GM13976 (cell line): ENCODE measurements around the gene PGM2L1.
A peak's percentile ranks its signal among the peaks of the same experiment; 100 is the strongest.

ENCODE experiments used
- DNase-seq: peaks from one replicate; pipeline ENCODE4 v3.0.0; 2012; ENCODE audit warnings: low spot score
- in situ Hi-C: fragments of 300-500 bp; cut with MboI; formaldehyde crosslinking; loops from one replicate; pipeline ENCODE4 v1.12.0; 2022; ENCODE audit warnings: low sequenced_read_pairs, mixed read lengths, inconsistent platforms; ENCODE audit not compliant: unreplicated experiment
- TF ChIP-seq, protein P1 (sequence below): IDR thresholded peaks from 2 replicates; pipeline ENCODE4 v1.5.1; 2012; ENCODE audit warnings: borderline replicate concordance, mild to moderate bottlenecking; ENCODE audit not compliant: insufficient read depth; ENCODE audit errors: extremely low read depth, missing control alignments, control extremely low read depth

The PGM2L1 gene

DNA sequence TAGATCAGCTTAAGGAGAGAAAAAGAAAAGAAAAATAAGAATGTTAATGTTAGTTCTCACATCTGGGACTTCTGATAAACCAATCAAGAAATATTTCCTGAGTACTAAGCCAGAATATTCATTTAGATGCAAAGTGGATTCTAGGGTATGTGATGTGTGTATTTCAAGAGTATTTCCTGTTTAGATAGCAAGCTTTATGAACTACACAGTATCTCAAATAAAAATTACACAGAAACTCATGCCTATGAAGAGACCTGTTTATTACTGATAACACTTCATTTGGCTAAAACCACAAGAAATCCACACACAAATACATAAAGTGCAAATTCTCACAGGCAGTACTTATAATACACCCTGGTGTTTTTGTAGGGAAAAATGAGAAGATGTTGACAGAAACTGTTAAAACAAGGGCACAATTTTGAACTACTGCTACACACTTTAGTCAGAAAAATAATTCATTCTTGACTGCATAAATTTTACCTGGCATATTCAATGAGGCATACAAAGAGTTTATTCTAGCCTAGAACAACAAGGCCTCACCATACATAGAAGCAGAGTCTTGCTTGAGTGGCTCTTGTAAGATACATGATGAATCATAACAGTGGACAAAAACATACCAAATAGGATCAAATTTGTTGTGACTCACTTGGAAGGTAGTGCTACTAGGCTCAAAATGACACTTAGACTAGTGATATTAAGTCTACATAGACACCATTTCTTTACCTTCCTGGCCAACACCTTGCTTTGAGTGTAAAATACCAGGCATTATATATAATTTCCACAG lies 68.0 kb downstream of the PGM2L1 start:
- DNase-seq = no peak
- in situ Hi-C loops = no loop called here

DNA sequence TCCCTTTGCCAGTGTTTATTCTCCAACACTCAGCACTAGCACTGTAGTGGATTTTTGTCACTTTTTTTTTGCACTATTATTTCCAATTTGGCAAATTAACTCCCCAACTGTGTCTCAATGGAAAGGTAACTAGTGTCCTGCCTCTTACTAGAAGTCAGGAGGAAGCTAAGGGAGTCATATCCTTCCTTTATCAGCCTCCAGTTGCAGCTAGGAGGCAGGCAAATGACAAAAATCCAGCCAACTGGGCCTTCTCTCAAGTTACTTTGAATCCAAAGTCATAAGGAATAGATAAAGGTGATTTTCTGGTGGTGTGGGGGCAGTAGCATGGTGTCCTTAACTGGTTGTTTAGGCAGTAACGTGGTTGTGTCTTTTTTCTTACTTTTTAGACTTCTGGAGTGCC lies 71.2 kb downstream of the PGM2L1 start:
- TF ChIP-seq, protein P1, sequence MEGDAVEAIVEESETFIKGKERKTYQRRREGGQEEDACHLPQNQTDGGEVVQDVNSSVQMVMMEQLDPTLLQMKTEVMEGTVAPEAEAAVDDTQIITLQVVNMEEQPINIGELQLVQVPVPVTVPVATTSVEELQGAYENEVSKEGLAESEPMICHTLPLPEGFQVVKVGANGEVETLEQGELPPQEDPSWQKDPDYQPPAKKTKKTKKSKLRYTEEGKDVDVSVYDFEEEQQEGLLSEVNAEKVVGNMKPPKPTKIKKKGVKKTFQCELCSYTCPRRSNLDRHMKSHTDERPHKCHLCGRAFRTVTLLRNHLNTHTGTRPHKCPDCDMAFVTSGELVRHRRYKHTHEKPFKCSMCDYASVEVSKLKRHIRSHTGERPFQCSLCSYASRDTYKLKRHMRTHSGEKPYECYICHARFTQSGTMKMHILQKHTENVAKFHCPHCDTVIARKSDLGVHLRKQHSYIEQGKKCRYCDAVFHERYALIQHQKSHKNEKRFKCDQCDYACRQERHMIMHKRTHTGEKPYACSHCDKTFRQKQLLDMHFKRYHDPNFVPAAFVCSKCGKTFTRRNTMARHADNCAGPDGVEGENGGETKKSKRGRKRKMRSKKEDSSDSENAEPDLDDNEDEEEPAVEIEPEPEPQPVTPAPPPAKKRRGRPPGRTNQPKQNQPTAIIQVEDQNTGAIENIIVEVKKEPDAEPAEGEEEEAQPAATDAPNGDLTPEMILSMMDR = no peak
- no peak for DNase-seq
- in situ Hi-C loops = no loop called here

More for the DNA sequence above, 68.0 kb downstream of the PGM2L1 start:
- TF ChIP-seq, protein P1 = no peak

DNA sequence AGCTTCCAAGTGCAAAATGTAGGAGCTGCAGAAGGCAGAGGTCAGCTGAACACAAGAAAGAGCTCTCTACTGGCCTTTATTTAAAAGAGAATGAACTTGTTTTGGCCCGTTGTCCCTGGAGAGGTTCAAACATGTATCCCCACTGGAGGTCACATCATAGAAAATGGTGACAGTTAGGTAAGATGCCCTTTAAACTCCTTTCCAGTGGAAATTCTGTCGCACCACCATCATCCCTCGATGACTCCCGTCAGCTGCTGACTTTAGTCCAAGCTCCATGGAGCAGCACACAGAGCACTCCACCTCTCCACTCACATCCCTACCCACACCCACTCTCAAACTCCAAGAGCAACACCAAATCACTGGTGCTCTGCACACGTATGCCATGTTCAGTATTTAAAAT lies 71.6 kb downstream of the PGM2L1 start:
- TF ChIP-seq, protein P1 = no peak
- no peak for DNase-seq
- in situ Hi-C loops = no loop called here

DNA sequence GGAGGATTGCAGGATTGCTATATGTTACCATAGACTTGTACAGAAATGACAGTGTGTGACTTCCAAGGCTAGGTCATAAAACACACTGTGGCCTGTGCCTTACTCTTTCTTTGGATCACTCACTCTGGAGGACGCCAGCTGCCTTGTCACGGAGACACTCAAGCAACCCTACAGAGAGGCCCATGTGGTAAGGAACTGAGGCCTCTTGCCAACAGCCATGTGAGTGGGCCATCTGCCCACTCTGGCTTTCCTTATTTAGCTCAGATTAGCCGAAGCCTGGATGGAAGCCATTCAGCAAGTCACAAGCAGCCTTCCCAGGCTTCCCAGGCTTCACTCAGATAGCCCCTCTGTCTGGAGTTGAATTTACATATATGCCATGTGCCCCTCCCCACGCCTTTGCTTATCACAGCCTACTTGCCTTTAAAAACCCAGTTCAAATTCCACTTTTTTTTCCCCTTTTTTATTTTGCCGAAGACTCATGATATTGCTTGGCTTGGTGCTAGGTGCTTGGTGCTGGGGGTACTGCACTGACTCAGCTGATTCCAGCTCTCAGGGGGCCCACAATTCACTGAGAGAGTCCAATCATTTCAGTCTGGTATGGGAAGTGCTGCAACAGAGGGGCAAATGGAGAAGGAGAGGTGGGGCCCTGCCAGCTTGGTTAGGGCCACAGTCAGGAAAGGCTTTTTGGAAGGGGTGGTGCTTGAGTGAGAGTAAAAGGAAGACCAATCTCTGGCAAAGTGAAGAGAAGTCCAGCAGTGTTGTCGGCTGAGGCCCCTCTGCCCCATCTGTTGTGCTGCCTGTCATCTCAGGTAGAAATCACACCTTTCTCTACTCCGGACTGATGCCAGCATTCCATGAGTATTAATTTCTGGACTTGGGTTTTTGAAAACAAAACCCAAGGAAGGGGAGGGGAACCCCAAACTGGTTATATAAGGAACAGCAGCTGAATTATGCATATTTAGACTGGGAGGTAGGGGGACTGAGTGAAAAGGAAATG lies 72.3 kb downstream of the PGM2L1 start:
- TF ChIP-seq, protein P1 = no peak
- in situ Hi-C loops = no loop called here
- no peak for DNase-seq

DNA sequence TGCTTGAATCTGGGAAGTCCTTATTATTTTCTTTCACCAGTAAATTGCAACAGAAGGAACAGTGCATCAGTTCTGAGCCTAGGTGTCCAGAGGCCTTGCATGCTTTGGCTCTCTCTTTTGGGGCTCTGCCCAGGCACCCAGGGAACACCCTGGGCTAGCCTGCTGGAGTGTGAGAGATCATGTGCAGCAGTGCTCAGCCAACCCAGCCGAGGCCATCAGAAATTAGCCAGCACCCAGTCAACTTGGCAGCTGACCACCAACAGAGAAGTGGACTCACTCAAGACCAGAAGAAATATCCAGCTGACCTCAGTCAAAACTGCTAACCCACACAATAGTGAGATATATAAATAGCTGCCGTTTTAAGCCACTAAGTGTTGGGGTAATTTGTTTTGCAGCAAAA lies 75.6 kb downstream of the PGM2L1 start:
- TF ChIP-seq, protein P1 = no peak
- DNase-seq = no peak
- in situ Hi-C loops = no loop called here

DNA sequence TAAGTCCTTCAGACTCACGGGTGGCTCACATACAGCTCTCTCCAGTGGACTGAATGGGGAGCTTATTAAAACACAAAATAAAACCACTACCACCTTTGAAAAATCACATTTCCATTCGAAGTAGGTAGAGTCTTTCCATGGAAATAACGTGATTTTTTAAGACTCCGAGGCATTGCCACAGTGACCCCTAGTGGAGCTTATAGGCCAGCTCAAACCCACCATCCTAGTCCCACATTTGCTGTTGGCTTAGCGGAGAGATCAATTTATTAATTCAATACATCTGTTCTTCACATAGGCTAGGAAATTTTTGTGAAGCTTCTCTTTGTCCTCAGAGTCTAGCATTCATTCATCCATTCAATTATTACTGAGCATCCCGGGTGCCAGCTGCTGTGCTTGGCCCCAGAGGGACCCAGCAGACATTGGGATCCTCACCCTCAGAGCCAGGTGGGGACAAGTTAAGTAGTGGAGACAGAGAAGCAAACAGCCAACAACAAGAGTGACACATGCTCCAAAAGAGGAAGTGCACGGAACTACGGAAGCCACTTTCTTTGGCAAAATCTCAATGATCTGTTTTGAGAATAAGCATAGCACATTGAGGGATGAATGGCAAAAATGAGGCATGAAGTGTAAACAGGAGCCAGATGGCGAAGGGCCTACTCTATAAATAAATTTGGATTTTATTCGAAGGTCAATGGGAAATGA lies 76.6 kb downstream of the PGM2L1 start:
- DNase-seq = peak; percentile 32
- in situ Hi-C loops = no loop called here

More for the DNA sequence above, 76.6 kb downstream of the PGM2L1 start:
- TF ChIP-seq, protein P1 = peak; percentile 21
